Cerebellar cortex (tissue), 1 donor: ENCODE data around the gene KIAA1143.
A peak's percentile ranks its signal among the peaks of the same experiment; 100 is the strongest.

Source experiments
- DNase-seq: peaks from one replicate; pipeline ENCODE4 v3.0.0-alpha.2; 2015; ENCODE audit warnings: low spot score

Gene KIAA1143

GRCh38 chr3:44761424-44762169 is at the start of gene KIAA1143, which contains the start of gene KIF15:
Gene KIAA1143 (minus strand): TSS chr3:44761619. CDS start chr3:44761602, 17 bp downstream.
Gene KIF15 (plus strand): TSS chr3:44761794. CDS start chr3:44761866, 72 bp downstream.
- peak; percentile 96 for DNase-seq

GRCh38 chr3:44805960-44806359 is 44.5 kb upstream of the KIAA1143 start:
- DNase-seq = no peak

- no peak for DNase-seq
Measured at GRCh38 chr3:44803298-44803697, 41.9 kb upstream of the KIAA1143 start.

GRCh38 chr3:44802011-44802410 is 40.6 kb upstream of the KIAA1143 start:
- no peak for DNase-seq

- no peak for DNase-seq
Measured at GRCh38 chr3:44795197-44795596, 33.8 kb upstream of the KIAA1143 start.

- no peak for DNase-seq
Measured at GRCh38 chr3:44782891-44783290, 21.5 kb upstream of the KIAA1143 start.

GRCh38 chr3:44772099-44772442 is 10.7 kb upstream of the KIAA1143 start:
- no peak for DNase-seq

GRCh38 chr3:44771424-44772098 is 10.1 kb upstream of the KIAA1143 start:
- DNase-seq = no peak

GRCh38 chr3:44764248-44764647 is 2.8 kb upstream of the KIAA1143 start:
- no peak for DNase-seq

- DNase-seq = no peak
Measured at GRCh38 chr3:44762690-44763089, 1.3 kb upstream of the KIAA1143 start.

GRCh38 chr3:44762170-44762677 is 805 bp upstream of the KIAA1143 start:
- no peak for DNase-seq

- no peak for DNase-seq
Measured at GRCh38 chr3:44761101-44761423, 357 bp downstream of the KIAA1143 start.

- DNase-seq = no peak
Measured at GRCh38 chr3:44734646-44735168, 26.7 kb downstream of the KIAA1143 start.

- DNase-seq = peak; percentile 87
Measured at GRCh38 chr3:44729384-44729910, 32.0 kb downstream of the KIAA1143 start, which contains the start of gene ZNF501. Gene ZNF501 (plus strand): TSS chr3:44729635. CDS start chr3:44734422, 4,787 bp downstream.

GRCh38 chr3:44722103-44722401 is 39.4 kb downstream of the KIAA1143 start:
- no peak for DNase-seq

- no peak for DNase-seq
Measured at GRCh38 chr3:44721231-44722102, 40.0 kb downstream of the KIAA1143 start.

- peak; percentile 90 for DNase-seq
Measured at GRCh38 chr3:44712455-44713075, 48.9 kb downstream of the KIAA1143 start, which contains the start of gene ZNF502. Gene ZNF502 (plus strand): TSS chr3:44712660. CDS start chr3:44720262, 7,602 bp downstream.
